ENCODE measurements around the gene OTOG. TPM values are rescaled to one million over a fixed set of nuclear protein-coding genes. Genes with fewer than 3 reads are reported as not detected.

Gene OTOG
- total and polyA plus RNA-seq, 7 donors, result under 0.01 TPM; not detected in 5

DNA sequence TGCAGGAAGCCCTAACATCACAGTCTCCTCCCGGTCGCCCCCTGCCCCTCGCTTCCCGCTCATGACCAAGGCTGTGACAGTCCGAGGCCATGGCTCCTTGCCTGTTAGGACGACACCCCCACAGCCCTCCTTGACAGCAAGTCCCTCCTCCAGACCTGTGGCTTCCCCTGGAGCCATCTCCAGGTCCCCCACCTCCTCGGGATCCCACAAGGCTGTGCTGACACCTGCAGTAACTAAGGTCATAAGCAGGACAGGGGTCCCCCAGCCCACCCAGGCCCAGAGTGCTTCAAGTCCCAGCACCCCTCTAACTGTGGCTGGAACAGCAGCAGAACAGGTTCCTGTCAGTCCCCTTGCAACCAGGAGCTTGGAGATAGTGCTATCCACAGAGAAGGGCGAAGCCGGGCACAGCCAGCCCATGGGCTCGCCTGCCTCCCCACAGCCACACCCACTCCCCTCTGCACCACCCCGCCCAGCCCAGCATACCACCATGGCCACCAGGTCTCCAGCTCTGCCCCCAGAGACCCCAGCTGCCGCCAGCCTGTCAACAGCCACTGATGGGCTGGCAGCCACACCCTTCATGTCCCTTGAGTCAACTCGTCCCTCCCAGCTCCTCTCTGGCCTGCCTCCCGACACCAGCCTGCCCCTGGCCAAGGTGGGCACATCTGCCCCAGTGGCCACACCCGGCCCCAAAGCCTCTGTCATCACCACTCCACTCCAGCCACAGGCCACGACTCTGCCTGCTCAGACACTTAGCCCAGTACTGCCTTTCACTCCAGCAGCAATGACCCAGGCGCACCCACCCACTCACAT lies 63.2 kb downstream of the OTOG start:
- Histone ChIP-seq H3K4me3 (no peak overlapping the region), H3K36me3 (no peaks in the 10 kb centered on the region), H3K9me3 (no peaks in the 10 kb centered on the region), H3K4me1 (no peaks in the 10 kb centered on the region), H3K27me3 (no peaks in the 10 kb centered on the region), H3K27ac (no peak overlapping the region)
- DNase-seq, result no peak
- TF ChIP-seq POLR2AphosphoS5 (IDR thresholded peaks at IDR 0.05) (no peak), EP300 (IDR thresholded peaks at IDR 0.05) (no peak), POLR2A (IDR thresholded peaks at IDR 0.05) (no peak)
- TF ChIP-seq, protein P1, sequence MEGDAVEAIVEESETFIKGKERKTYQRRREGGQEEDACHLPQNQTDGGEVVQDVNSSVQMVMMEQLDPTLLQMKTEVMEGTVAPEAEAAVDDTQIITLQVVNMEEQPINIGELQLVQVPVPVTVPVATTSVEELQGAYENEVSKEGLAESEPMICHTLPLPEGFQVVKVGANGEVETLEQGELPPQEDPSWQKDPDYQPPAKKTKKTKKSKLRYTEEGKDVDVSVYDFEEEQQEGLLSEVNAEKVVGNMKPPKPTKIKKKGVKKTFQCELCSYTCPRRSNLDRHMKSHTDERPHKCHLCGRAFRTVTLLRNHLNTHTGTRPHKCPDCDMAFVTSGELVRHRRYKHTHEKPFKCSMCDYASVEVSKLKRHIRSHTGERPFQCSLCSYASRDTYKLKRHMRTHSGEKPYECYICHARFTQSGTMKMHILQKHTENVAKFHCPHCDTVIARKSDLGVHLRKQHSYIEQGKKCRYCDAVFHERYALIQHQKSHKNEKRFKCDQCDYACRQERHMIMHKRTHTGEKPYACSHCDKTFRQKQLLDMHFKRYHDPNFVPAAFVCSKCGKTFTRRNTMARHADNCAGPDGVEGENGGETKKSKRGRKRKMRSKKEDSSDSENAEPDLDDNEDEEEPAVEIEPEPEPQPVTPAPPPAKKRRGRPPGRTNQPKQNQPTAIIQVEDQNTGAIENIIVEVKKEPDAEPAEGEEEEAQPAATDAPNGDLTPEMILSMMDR (IDR thresholded peaks at IDR 0.05), result no peak
- intact Hi-C loops (cut with DNase I), result no loop called here
- 63 to 75% methylated on average over 17 of the region's 17 CpGs for WGBS, 2 donors

DNA sequence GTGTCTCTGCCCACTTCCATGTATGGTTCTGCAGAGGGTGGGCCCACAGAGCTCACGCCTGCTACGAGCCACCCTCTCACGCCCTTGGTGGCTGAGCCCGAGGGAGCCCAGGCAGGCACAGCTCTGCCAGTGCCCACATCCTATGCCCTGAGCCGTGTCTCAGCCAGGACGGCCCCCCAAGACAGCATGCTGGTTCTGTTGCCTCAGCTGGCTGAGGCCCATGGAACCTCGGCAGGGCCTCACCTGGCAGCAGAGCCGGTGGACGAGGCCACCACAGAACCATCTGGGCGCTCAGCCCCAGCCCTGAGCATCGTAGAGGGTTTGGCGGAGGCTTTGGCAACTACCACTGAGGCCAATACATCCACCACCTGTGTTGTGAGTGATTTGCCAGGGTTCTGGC lies 64.0 kb downstream of the OTOG start:
- intact Hi-C loops (cut with DNase I), result no loop called here

DNA sequence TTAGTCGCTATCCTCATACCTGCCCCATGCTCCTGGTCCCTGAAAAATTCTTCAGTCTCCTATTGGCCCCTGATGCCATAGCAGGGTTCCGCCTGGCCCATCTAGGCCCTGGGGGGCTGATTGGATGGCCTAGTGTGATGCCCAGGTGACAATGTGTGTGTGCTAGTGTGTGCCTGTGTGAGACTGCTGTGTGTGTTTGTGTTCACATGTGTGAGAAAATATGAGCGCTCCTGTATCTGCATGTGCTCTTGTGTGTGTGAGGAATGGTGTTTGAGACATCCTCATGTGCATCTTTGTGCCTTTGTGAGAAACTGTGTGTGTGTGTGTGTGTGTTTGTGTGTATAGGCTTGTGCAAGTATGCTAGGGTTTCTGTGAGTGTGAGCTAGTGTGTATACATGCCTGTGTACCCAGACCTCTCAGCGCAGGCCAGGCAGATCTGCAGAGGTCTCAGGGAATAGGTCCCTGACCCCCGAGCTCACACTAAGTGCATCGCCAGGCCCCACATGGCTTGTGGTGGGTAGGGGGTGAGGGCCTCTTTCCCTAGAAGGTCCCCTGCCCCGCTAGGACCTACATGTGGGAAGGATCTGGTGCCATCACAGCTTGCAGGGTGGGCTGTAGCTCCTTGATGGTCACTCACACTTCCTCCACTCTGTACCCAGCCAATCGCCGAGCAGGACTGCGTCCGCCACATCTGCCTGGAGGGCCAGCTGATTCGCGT lies 64.6 kb downstream of the OTOG start:
- H3K27me3 ChIP-seq, result no peaks in the 10 kb centered on the region
- no peaks in the 10 kb centered on the region for H3K4me1 ChIP-seq
- no peaks in the 10 kb centered on the region for H3K36me3 ChIP-seq
- DNase-seq, result no peak
- intact Hi-C loops (cut with DNase I), result no loop called here
- no peaks in the 10 kb centered on the region for H3K9me3 ChIP-seq
- WGBS, 2 donors, result 87 to 91% methylated on average over 13 of the region's 13 CpGs
- H3K27ac ChIP-seq, result no peak overlapping the region
- TF ChIP-seq, protein P1 (IDR thresholded peaks at IDR 0.05), result no peak
- H3K4me3 ChIP-seq, result no peak overlapping the region

More for the DNA sequence above, 64.0 kb downstream of the OTOG start:
- no peaks in the 10 kb centered on the region for H3K27me3 ChIP-seq
- 79 to 86% methylated on average over 12 of the region's 12 CpGs for WGBS, 2 donors
- H3K4me3 ChIP-seq, result no peak overlapping the region
- no peaks in the 10 kb centered on the region for H3K9me3 ChIP-seq
- no peak overlapping the region for H3K27ac ChIP-seq
- TF ChIP-seq POLR2A (IDR thresholded peaks at IDR 0.05), result no peak
- TF ChIP-seq EP300 (IDR thresholded peaks at IDR 0.05), result no peak
- no peak for TF ChIP-seq POLR2AphosphoS5 (IDR thresholded peaks at IDR 0.05)
- TF ChIP-seq, protein P1 (IDR thresholded peaks at IDR 0.05), result no peak
- no peaks in the 10 kb centered on the region for H3K4me1 ChIP-seq
- no peak for DNase-seq
- no peaks in the 10 kb centered on the region for H3K36me3 ChIP-seq

DNA sequence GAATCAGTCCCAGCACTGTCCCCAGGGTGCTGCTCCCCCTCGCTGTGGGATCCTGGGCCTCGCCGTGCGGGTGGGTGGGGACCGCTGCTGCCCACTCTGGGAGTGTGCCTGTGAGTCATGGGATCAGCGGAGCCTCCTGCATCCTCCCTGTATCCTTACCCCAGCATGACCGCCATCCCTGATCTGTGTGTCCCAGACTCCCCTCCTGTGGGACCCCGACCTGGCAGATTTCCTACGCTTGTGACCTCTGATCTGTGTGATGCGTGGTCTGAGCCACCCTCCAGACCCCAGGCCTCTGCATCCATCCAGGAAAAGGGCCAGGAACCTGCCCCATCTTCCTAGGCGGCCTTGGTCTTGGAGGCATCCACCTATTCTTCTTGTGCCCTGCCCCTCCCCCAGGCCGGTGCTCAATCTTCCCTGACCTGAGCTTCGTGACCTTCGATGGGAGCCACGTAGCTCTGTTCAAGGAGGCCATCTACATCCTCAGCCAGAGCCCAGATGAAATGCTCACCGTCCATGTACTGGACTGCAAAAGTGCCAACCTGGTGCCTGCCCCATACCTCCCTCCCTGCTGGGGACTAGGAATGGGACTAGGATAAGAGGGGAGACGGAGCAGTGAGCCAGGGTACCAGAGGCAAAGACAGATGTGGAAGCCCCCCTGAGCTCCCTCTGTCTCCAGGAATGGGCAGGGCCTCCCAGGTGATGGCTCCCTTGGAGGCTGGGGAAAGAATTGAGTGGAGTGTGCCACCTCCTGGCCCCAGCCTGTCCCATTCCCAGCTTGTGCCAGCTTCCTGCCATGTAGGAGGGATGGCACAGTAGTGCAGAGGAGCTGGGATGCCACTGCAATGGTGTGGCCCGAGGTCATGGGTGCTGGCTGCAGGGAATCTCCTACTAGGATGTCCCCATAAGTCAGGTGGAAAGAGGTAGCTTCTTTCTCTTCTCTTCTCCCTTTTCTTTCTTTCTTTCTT lies 65.4 kb downstream of the OTOG start:
- intact Hi-C loops (cut with DNase I), result no loop called here
- Histone ChIP-seq H3K4me3 (no peak overlapping the region), H3K27ac (no peak overlapping the region), H3K36me3 (no peaks in the 10 kb centered on the region), H3K4me1 (no peaks in the 10 kb centered on the region), H3K27me3 (no peaks in the 10 kb centered on the region), H3K9me3 (no peaks in the 10 kb centered on the region)
- no peak for TF ChIP-seq POLR2AphosphoS5 (IDR thresholded peaks at IDR 0.05)
- TF ChIP-seq, protein P1 (IDR thresholded peaks at IDR 0.05), result no peak
- no peak for TF ChIP-seq EP300 (IDR thresholded peaks at IDR 0.05)
- TF ChIP-seq POLR2A (IDR thresholded peaks at IDR 0.05), result no peak
- WGBS, 2 donors, result 78 to 85% methylated on average over 18 of the region's 18 CpGs
- no peak for DNase-seq
